GM20000 (cell line): Measurements from ENCODE around the gene PTPRM.

Experiments used
- DNase-seq: peaks from one replicate; pipeline ENCODE4 v3.0.0; 2012; ENCODE audit warnings: low spot score
- CTCF ChIP-seq: IDR thresholded peaks from 2 replicates; pipeline ENCODE4 v1.5.1; 2012; ENCODE audit warnings: mild to moderate bottlenecking, control low read depth; ENCODE audit errors: extremely low read depth, missing control alignments

Gene PTPRM

DNA sequence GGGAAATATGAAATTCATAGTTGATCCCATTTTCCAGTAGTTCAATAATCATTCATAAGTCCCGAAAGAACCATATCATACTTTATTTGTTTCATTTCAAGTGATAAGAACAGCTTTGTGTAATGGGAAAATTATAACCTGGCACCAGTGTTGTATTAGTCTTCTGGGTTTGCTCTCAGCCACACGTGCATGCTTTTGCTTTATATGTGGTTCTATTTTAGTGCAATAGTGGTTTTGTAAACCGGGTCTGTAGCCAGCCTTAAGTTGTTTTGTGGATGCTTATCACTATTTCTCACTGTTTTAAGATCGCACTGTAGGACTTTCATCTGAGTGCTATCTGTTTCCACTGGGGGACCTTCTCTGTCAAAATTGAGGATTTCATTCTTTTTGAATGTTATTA, 203.8 kb downstream of the PTPRM start:
- TF ChIP-seq CTCF: no peak
- no peak for DNase-seq

- no peak for DNase-seq
- no peak for TF ChIP-seq CTCF
Measured at GRCh38 chr18:7772510-7772888, 205.4 kb downstream of the PTPRM start.

DNA sequence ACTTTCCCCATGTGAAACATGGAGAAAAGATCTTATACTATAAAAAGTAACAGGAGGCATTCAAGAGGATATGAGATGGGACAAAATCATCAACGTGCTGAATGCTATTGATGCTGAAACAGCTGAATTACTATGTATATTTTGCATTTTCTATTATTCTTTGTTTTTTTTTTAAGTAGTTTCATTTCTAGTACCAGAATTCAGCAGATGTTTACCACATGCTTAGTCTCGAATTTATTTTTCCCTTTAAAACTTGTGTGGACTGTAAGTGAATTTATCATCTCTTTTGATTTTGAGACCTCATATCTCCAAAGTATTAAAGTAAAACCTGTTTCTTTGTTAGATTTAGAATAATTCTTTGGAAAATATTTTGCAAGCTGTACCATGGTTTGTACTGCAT, 205.8 kb downstream of the PTPRM start:
- TF ChIP-seq CTCF: no peak
- DNase-seq: no peak

GRCh38 chr18:7775128-7775527, 208.0 kb downstream of the PTPRM start:
- no peak for TF ChIP-seq CTCF
- no peak for DNase-seq

- DNase-seq: no peak
- TF ChIP-seq CTCF: no peak
Measured at GRCh38 chr18:7775843-7776242, 208.7 kb downstream of the PTPRM start.

DNA sequence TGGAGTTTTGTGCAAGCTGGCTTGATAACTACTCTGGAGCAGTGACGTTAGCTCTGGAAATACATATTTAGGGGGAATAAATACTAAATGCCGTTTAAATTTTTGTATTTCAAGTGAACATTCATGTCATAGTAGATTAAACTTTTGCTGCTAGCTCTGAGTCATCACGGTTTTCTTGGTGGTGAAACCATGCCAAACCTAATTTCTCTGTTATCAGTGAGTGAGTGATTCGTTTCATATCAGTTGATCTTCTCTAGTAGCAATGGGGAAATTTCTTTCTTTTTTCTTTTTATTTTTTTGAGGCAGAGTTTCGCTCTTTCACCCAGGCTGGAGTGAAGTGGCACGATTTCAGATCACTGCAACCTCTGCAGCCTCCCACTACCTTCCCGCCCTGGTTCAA, 211.1 kb downstream of the PTPRM start:
- no peak for TF ChIP-seq CTCF
- DNase-seq: no peak

DNA sequence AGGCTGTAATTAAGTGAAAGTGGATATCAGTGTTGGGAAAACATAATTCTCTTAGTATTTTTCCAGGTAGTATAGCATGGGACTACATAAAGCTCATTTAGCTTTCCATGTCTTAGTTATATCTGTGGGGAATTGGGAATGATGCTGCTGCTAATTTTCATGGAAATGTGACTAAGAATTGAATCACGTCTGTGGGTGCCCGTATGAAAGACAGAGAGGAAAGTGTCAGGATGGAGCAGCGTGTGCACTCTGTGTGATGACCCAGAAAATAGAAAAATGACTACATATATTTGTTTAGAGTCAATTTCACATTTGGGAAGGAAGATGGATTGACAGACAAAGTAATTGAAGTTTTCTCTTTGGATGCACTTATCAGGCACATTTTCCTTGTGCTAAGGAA, 212.1 kb downstream of the PTPRM start:
- no peak for TF ChIP-seq CTCF
- DNase-seq: no peak
